Hematopoietic multipotent progenitor cell treated with erythropoietin and hydrocortisone succinate and interleukin-3 and kit ligand, for 17 days (in vitro differentiated cells): ENCODE results near the gene ACTR3.

Experiments used
- DNase-seq: peaks from one replicate; pipeline ENCODE4 v3.0.0-alpha.2; 2015; ENCODE audit warnings: low spot score

The ACTR3 gene

GRCh38 chr2:113876503-113877387, 13.1 kb upstream of the ACTR3 start:
- DNase-seq, result no peak

GRCh38 chr2:113877711-113878598, 11.9 kb upstream of the ACTR3 start:
- peak; percentile 20 for DNase-seq

GRCh38 chr2:113878743-113879142, 11.1 kb upstream of the ACTR3 start:
- DNase-seq, result no peak

DNA sequence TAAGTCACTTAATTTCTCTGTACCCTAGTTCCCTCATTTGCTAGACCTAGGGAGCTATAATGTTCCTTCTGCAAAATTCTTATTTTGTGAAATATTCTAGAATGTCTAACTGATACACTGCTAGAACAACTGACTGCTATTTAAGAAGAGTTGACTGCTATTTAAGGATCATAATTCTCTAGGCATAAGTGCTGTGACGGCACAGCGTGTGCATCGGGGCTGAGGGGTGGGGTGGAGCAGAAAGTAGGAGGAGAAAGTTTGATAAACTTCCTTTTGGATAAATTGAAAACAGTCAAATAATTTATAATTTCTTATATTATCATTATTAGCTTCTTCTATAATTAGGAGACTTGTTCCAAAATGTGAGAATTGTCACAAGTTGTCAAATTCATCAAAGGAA, 10.4 kb upstream of the ACTR3 start:
- DNase-seq, result no peak

DNA sequence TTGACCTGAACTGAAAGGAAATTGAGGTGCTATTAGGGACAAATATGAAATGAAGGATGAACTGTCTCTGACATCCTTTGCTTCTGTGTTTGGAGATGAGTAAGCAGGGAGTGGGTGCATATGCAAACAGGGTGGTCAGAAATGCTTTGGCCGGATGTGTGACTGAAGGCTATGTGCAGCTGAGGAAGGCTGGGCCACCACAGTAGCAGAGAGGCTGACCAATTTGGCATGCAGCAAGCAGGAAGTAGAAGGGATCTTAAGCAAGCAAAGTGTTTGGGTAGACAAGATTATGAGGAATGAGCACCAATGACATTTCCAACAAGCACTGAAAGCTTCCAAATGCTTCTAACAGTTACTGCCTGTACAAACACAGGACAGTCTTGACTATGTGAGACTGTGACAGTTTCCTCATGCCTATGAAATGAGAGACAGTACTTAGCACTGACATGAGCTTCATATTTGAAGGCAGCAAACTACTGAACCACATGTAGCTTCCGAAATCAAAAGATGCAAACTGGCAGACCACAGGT, 3.3 kb upstream of the ACTR3 start:
- no peak for DNase-seq

DNA sequence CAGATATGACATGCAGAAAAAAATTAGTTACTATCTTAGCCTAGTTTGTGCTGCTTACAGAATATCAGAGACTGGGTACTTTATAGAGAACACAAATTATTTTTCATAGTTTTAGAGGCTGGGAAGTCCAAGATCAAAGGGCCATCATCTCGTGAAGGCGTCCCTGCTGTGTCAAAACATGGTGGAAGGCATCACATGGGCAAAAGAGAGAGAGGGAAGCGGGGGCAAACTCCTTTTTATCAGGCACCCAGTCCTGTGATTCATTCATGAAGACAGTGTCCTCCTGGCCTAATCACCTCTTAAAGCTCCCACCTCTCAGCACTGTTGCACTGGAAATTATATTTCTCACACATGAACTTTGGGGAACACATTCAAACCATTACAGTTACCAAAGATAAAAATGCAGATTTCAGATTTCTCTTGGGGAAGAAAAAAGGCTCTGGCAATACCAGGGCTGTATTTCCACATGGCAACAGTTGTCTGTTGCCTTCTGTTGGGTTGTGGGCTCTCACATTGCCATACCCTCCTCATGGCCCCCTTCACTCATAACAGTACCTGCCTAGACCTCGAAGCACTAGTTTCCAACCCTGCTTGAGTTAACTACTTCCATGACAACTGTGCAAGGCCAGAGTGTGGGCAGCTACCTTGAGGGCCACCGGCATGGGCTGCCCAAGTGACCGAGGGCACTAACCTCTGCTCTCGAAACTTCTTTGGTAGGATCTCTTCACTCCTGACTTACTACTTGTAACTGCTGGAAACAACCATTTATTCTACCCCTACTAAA, 2.7 kb upstream of the ACTR3 start:
- no peak for DNase-seq

- no peak for DNase-seq
Measured at GRCh38 chr2:113888641-113889470, 1.0 kb upstream of the ACTR3 start.

DNA sequence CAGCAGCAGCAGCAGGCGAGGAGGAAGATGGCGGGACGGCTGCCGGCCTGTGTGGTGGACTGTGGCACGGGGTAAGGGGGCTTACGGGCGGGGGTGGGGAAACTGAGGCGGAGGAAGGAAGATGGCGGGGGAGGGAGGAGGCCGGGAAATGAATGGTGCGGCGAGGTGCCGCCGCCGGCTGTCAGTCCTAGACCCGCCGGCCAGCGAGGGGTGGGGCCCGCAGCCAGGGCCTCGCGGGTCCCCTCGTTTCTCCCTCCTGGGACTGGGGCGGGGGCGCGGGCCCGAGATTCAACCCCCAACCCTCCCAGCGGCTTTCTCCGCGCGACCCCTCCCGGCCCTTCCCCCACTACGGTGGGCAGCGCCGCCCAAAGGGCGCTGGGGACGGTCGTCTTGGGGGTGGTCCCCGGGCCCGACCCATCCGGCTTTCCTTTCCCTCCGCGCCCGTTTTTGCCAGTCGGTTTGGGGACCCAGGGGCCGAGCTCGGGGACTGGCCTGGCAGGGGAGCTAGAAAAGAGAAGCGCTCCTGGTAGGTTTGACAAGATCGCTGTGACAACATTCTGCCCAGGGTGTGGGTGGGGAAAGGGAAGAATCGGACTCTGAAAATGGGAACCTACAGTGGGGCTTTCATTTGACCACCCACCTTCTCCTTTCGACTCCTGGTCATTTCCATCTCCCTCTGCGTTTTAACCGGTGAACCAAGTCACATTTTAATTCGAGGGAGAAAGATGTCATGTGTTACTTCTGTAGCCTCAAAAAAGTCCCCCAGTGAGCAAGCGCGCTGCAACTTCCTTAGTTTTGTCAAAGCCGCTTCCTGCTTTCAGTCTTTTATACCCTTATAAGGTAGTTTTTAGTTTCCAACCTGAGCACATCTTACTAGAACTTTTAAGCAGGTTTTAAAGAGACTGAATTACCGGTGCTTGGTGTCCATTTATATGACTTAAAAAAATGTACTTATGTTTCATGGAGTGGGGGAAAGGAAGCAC, 655 bp downstream of the ACTR3 start:
- peak; percentile 77 for DNase-seq

- peak; percentile 25 for DNase-seq
Measured at GRCh38 chr2:113891265-113891959, 1.5 kb downstream of the ACTR3 start.

DNA sequence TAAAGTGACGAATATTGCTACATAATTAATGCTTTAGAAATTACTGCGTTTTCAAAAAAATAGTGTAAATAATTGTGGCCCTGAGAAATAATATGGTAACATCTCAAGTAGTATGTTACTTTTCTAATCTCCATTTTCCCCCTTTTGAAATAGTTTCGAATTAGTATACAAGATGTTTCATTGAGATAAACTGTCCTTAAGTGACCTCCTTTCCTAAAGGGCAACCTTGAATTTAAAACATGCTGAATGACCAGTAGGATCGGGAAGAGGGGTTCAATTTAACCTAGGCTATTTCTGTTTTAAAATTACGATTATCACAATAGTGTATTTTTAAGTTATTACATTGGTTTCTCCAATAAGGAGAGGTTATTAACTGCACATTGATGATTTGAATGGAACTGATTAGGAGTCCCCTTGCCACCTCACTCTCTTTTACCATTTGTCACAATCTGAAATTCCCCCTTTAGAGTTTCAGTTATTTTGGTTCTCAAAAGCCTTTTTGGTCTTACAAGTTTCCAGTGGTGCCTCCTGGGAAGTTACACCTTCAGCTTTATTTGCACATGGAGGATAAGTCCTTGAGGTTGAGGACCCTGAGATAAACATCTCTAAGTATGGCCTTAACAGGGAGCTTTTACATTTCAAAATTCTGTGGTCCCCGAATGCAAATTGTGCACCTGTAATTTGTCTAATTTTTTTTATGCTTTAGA, 2.3 kb downstream of the ACTR3 start:
- peak; percentile 46 for DNase-seq

DNA sequence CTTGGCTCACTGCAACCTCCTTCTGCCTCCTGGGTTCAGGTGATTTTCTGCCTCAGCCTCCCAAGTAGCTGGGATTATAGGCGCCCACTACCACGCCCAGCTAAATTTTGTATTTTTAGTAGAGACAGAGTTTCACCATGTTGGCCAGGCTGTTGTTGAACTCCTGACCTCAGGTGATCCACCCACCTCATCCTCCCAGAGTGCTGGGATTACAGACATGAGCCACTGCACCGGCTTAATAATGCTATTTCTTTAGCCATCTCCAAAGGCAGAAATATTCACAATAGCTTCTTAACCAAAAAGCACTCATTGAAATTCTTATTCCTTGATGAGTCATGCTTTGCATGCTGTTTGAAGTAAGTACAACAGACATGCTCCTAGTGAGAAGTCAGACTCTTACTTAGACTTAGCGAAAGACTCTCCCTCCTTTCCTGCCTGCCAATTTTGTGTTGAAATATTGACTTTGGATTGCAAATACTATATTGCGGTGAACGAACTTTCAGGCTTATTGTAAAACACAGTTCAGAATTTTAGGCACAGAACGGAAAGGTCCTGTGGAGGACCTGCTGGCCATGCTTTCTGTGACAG, 4.4 kb downstream of the ACTR3 start:
- peak; percentile 31 for DNase-seq

DNA sequence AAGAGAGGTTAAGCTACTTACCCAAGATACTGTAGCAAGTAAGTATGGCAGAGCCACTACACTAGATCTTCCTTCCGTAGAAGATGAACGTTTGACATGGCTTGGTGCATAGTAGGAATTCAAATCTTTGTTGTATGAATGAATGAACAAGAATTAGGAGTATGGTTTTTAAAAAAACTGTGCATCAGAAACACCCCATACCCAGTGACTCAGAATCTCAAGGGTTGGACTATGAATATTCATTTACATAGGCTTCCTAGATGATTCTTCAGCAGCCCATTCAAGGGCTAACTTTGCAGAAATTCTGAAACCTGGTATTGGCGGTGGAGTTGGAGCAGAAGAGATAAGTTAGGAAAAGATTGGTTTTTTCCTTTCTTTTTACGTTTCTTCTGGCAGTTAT, 5.4 kb downstream of the ACTR3 start:
- no peak for DNase-seq

DNA sequence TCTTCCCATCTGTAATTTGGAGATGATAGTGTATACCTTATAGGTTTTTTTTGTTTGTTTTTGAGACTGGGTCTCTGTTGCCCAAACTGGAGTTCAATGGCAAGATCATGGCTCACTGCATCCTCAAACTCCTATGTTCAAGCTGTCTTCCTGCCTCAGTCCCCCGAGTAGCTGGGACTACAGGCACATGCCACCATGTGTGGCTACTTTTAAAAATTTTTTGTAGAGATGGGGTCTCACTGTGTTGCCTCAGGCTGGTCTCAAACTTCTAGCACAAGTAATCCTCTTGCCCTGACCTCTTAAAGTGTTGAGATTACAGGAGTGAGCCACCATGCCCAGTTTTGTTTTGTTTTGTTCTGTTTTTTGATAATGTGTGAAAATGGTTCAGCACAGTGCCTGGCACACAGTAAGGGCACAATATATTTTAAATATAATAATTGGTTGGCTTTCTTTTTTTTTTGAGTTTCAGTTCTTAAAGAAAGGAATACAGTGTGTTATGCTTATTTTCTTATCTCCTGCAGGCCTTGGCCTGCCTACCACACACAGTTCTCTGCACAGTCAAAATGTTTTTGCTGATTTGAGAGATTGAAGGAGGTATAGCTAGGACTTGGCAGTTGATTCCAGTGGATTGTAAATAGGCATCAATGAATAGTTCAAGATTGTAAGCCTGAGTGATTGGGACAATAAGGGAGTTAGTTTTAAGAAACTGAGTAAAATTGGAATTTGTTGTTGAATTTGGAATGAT, 6.1 kb downstream of the ACTR3 start:
- peak; percentile 43 for DNase-seq

DNA sequence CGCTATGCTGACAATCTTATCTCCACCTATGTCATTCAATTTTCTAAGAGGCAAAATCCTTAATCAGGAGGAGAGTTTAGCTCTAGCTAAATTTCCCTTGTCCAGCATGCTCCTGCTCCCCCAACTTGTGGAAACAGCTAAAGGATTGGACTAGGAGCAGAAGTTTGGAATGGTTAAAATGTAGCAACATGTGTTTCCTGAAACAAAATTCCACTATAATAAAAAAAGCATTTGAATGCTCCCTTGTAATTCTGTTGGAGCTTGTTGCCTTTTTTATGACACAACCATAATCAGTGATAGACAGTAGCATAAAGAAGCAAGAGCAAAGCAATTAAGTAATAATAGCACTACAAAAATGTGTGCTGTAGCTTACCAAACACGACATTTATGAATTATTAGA, 6.9 kb downstream of the ACTR3 start:
- no peak for DNase-seq

DNA sequence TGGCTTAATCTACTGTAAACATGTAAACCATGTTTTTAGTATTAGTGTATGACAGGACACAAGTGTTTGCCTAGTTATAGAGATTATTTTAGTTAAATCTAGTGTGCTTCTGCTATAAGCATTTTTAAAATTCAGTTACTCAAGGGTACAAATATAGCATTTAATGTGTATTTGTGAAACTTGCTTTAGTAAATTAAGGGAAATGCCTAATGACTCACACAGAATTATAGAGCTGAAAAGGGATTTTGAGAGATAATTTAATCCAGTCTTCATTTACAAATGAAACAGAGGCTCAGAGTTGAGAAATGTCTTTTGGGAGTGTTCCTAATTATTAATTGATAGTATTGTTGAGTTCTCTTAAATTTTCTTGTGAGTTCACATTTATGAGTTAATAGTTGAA, 8.2 kb downstream of the ACTR3 start:
- no peak for DNase-seq

GRCh38 chr2:113899166-113899565, 9.3 kb downstream of the ACTR3 start:
- DNase-seq, result no peak

- DNase-seq, result no peak
Measured at GRCh38 chr2:113901943-113902342, 12.1 kb downstream of the ACTR3 start.
